SK-N-SH (cell line): ENCODE results near the gene MMS19. TPM values are rescaled to one million over a fixed set of nuclear protein-coding genes. Genes with fewer than 3 reads are reported as not detected.

Experiments used
- CTCF ChIA-PET: fragments of 300-600, 350-600 bp; formaldehyde crosslinking; extraction: SDS; loops from one replicate; lab custom pipeline; 2021; lab: Yijun Ruan, JAX
- POLR2A ChIA-PET: fragments of 350-600 bp; sonication (Branson Sonifier 250); formaldehyde crosslinking; extraction: SDS; loops from one replicate; lab custom pipeline; 2020; ENCODE audit warnings: antibody characterized with exemption, inconsistent platforms; lab: Yijun Ruan, JAX
- DNase-seq: peaks from one replicate; pipeline ENCODE4 v3.0.0; 2012
- H2AFZ ChIP-seq: fragments of 200-600 bp; sonication (generic); 2 replicates; pipeline ENCODE4 v1.8.1; 2016; ENCODE audit warnings: antibody characterized with exemption, mild to moderate bottlenecking, low read depth
- H3F3A ChIP-seq: fragments of 200-600 bp; sonication (generic); replicated peaks from 2 replicates; pipeline ENCODE3; 2016; ENCODE audit warnings: antibody characterized with exemption, mild to moderate bottlenecking; ENCODE audit not compliant: insufficient read depth
- H3K27ac ChIP-seq, 2 experiments: fragments of 200-500 bp in 1 of 2; fragments of 200-600 bp in 1 of 2; sonication (Bioruptor generic) in 1 of 2; sonication (generic), shearing (Covaris generic) in 1 of 2; 2 replicates each; pipeline versions ENCODE4 v1.5.1 to v1.6.1; 2014 to 2016; ENCODE audit warnings: low read depth in 2 of 2, inconsistent platforms in 1 of 2, low read length in 1 of 2, mild to moderate bottlenecking in 1 of 2, mixed read lengths in 1 of 2
- H3K27me3 ChIP-seq: fragments of 200-600 bp; sonication (generic), shearing (Covaris generic); 2 replicates; pipeline ENCODE4 v1.6.1; 2016; ENCODE audit warnings: mixed run types; ENCODE audit not compliant: insufficient read depth
- H3K36me3 ChIP-seq, 2 experiments: fragments of 200-500 bp in 1 of 2; fragments of 200-600 bp in 1 of 2; sonication (Bioruptor generic) in 1 of 2; sonication (generic) in 1 of 2; replicated peaks in 1 of 2; 2 replicates each; pipeline versions ENCODE3 to v1.5.1; 2014 to 2016; ENCODE audit warnings: low read length in 1 of 2, mild to moderate bottlenecking in 1 of 2; ENCODE audit not compliant: insufficient read depth in 2 of 2, control insufficient read depth in 1 of 2
- H3K4me1 ChIP-seq, 2 experiments: fragments of 200-500 bp in 1 of 2; fragments of 200-600 bp in 1 of 2; sonication (Bioruptor generic) in 1 of 2; sonication (generic), shearing (Covaris generic) in 1 of 2; 2 replicates each; pipeline versions ENCODE4 v1.5.1 to v1.6.1; 2014 to 2016; ENCODE audit warnings: low read depth in 1 of 2, low read length in 1 of 2, mixed run types in 1 of 2; ENCODE audit not compliant: insufficient read depth in 2 of 2, control insufficient read depth in 1 of 2
- H3K4me2 ChIP-seq: fragments of 200-600 bp; sonication (generic), shearing (Covaris generic); 2 replicates; pipeline ENCODE4 v1.6.1; 2017; ENCODE audit warnings: mixed run types
- H3K4me3 ChIP-seq, 2 experiments: fragments of 200-500 bp in 1 of 2; fragments of 200-600 bp in 1 of 2; sonication (Bioruptor generic) in 1 of 2; sonication (generic), shearing (Covaris generic) in 1 of 2; 2 replicates each; pipeline versions ENCODE4 v1.5.1 to v1.8.1; 2014 to 2016; ENCODE audit warnings: low read depth in 2 of 2, inconsistent platforms in 1 of 2, low read length in 1 of 2, mild to moderate bottlenecking in 1 of 2, mixed read lengths in 1 of 2, moderate library complexity in 1 of 2
- H3K79me2 ChIP-seq: fragments of 200-600 bp; sonication (generic); 2 replicates; pipeline ENCODE4 v1.8.1; 2017; ENCODE audit warnings: mild to moderate bottlenecking; ENCODE audit not compliant: insufficient read depth
- H3K9ac ChIP-seq: fragments of 200-600 bp; sonication (generic); 2 replicates; pipeline ENCODE4 v1.6.1; 2017; ENCODE audit warnings: mixed run types
- H3K9me2 ChIP-seq: fragments of 200-600 bp; sonication (generic); 2 replicates; pipeline ENCODE4 v1.6.1; 2017; ENCODE audit warnings: mixed run types
- H3K9me3 ChIP-seq: fragments of 200-600 bp; sonication (generic); 2 replicates; pipeline ENCODE4 v1.6.1; 2017; ENCODE audit warnings: mixed run types, mild to moderate bottlenecking, moderate library complexity
- H4K20me1 ChIP-seq: fragments of 200-600 bp; sonication (generic); 2 replicates; pipeline ENCODE4 v1.6.1; 2017; ENCODE audit warnings: mild to moderate bottlenecking, mixed run types; ENCODE audit not compliant: insufficient read depth
- EZH2phosphoT487 ChIP-seq: fragments of 200-600 bp; sonication (generic); IDR thresholded peaks from 2 replicates; pipeline ENCODE4 v1.6.1; 2017; ENCODE audit warnings: low read depth, mixed run types, mild to moderate bottlenecking, antibody characterized with exemption, moderate library complexity, borderline replicate concordance
- FOXJ3 ChIP-seq: sonication (generic); formaldehyde crosslinking; IDR thresholded peaks from 2 replicates; pipeline ENCODE4 v1.5.1; 2020; ENCODE audit warnings: mild to moderate bottlenecking, missing genetic modification reagents
- MXI1 ChIP-seq: IDR thresholded peaks from 2 replicates; pipeline ENCODE4 v1.6.1; 2012; ENCODE audit warnings: mild to moderate bottlenecking, low read depth, low read length, improper control_type of control experiment
- NFIC ChIP-seq: IDR thresholded peaks from 2 replicates; pipeline ENCODE4 v1.4.0; 2012; ENCODE audit warnings: borderline replicate concordance
- NRF1 ChIP-seq: IDR thresholded peaks from 2 replicates; pipeline ENCODE4 v1.6.1; 2012; ENCODE audit warnings: low read depth, mild to moderate bottlenecking, low read length
- PBX3 ChIP-seq: IDR thresholded peaks from 2 replicates; pipeline ENCODE4; 2012
- POLR2AphosphoS5 ChIP-seq: IDR thresholded peaks from 2 replicates; pipeline ENCODE4 v1.6.1; 2012; ENCODE audit warnings: low read depth, low read length
- REST ChIP-seq: IDR thresholded peaks from 2 replicates; pipeline ENCODE4 v1.6.1; 2012; ENCODE audit warnings: mild to moderate bottlenecking, low read depth, low read length, moderate library complexity
- RFX5 ChIP-seq: IDR thresholded peaks from 2 replicates; pipeline ENCODE4 v1.6.1; 2012; ENCODE audit warnings: mild to moderate bottlenecking, improper control_type of control experiment, low read length
- SMC3 ChIP-seq: IDR thresholded peaks from 2 replicates; pipeline ENCODE4 v1.6.1; 2012; ENCODE audit warnings: low read depth, low read length, improper control_type of control experiment
- TCF12 ChIP-seq: IDR thresholded peaks from 2 replicates; pipeline ENCODE4 v1.4.0; 2012
- TEAD4 ChIP-seq: IDR thresholded peaks from 2 replicates; pipeline ENCODE4 v1.4.0; 2012; ENCODE audit warnings: mild to moderate bottlenecking, borderline replicate concordance; ENCODE audit not compliant: insufficient read depth
- YY1 ChIP-seq: IDR thresholded peaks from 2 replicates; pipeline ENCODE4 v1.4.0; 2012; ENCODE audit warnings: low read depth, mild to moderate bottlenecking
- WGBS: methylation state at CpG from one replicate; pipeline ENCODE4 v1.1.6; 2017; ENCODE audit warnings: low lambda C conversion rate; 5-methylcytosine and 5-hydroxymethylcytosine counted together
- polyA plus RNA-seq, 3 experiments: library from polyadenylated mRNA; depleted of rRNA; stranded (reverse); fragments of >200 nt; gene quantifications; 2 replicates each; pipeline ENCODE4 v1.2.3, GENCODE V29; 2012
- TF ChIP-seq, protein P1 (sequence below): fragments of 200-600 bp; sonication (generic); IDR thresholded peaks from 2 replicates; pipeline ENCODE4 v1.6.1; 2017; ENCODE audit warnings: antibody characterized with exemption, mild to moderate bottlenecking, moderate library complexity
- TF ChIP-seq, protein P2 (sequence below): fragments of 150-350 bp; IDR thresholded peaks from 2 replicates; pipeline ENCODE4 v1.6.1; 2017; ENCODE audit warnings: antibody characterized with exemption, low read length, low read depth, borderline replicate concordance

Gene MMS19
- polyA plus RNA-seq, 1 of the 3 experiments (the other 2 are of a cell fraction), result 56.9 TPM

- POLR2A ChIA-PET, result interaction anchor here (0.6 kb wide), 1 partner anchor 12 kb away, joined by 3 read pairs; no protein-coding TSS in a partner anchor
- CTCF ChIA-PET, result interaction anchor here (1.7 to 8.7 kb wide), 4 partner anchors 9 to 106 kb away, joined by 7 to 132 read pairs (median 9); partner anchors contain the start of gene ANKRD2
Measured at GRCh38 chr10:97465982-97466381, 32.2 kb downstream of the MMS19 start.

DNA sequence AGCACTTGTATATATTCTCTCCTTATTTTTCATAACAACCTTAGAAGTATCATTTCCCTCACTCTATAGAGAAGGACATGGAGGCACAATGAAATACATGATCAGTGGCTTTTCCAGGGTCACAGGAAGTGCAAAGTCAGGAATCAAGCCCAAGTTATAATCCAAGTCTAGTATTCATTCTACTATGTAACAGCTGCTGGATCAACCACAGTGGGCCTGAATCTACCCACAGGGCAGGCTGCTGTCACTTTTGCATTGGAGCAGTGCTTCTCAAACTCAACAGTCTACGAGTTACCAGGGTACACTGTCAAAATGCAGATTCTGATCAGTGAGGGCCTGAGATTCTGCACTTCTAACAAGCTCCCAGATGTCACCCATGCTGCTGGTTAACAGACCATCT, 34.0 kb downstream of the MMS19 start:
- no peak overlapping the region for H3K4me2 ChIP-seq
- DNase-seq, result no peak
- peaks cover 67% of the 10 kb centered on the region in 2 experiments for H3K36me3 ChIP-seq
- peak overlapping the region; percentile 32 to 43 for H3K27ac ChIP-seq
- no peaks in the 10 kb centered on the region for H3K9me2 ChIP-seq
- WGBS, result 73% methylated on average over 1 of the region's 1 CpG
- H3K4me3 ChIP-seq, result no peak overlapping the region
- ChIA-PET CTCF (interaction anchor here (0.8 to 8.7 kb wide), 21 partner anchors 8 to 237 kb away, joined by 3 to 132 read pairs (median 4); partner anchors contain the start of genes ANKRD2 and RRP12), POLR2A (interaction anchor here (1.1 kb wide), 1 partner anchor 89 kb away, joined by 4 read pairs; no protein-coding TSS in a partner anchor)
- 0 out of 2 replicates have a peak, but pooled peaks cover 7% of the 10 kb centered on the region for H4K20me1 ChIP-seq
- H3K9ac ChIP-seq, result no peak overlapping the region
- no peaks in the 10 kb centered on the region for H3K9me3 ChIP-seq
- no peaks in the 10 kb centered on the region for H3K79me2 ChIP-seq
- H3F3A ChIP-seq, result peaks cover 27% of the 10 kb centered on the region
- H3K27me3 ChIP-seq, result no peaks in the 10 kb centered on the region
- H2AFZ ChIP-seq, result no peak overlapping the region
- H3K4me1 ChIP-seq, result peaks cover 0 to 4% of the 10 kb centered on the region in 2 experiments; a peak in 2 of 4 replicates
- TF ChIP-seq TCF12, result no peak
- no peak for TF ChIP-seq TEAD4
- no peak for TF ChIP-seq YY1
- TF ChIP-seq NFIC, result no peak
- no peak for TF ChIP-seq RFX5
- TF ChIP-seq SMC3, result no peak
- no peak for TF ChIP-seq FOXJ3 (CRISPR knock-in tag)
- TF ChIP-seq, protein P1, sequence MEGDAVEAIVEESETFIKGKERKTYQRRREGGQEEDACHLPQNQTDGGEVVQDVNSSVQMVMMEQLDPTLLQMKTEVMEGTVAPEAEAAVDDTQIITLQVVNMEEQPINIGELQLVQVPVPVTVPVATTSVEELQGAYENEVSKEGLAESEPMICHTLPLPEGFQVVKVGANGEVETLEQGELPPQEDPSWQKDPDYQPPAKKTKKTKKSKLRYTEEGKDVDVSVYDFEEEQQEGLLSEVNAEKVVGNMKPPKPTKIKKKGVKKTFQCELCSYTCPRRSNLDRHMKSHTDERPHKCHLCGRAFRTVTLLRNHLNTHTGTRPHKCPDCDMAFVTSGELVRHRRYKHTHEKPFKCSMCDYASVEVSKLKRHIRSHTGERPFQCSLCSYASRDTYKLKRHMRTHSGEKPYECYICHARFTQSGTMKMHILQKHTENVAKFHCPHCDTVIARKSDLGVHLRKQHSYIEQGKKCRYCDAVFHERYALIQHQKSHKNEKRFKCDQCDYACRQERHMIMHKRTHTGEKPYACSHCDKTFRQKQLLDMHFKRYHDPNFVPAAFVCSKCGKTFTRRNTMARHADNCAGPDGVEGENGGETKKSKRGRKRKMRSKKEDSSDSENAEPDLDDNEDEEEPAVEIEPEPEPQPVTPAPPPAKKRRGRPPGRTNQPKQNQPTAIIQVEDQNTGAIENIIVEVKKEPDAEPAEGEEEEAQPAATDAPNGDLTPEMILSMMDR, result no peak
- TF ChIP-seq MXI1, result no peak
- no peak for TF ChIP-seq NRF1
- no peak for TF ChIP-seq REST
- TF ChIP-seq, protein P2, sequence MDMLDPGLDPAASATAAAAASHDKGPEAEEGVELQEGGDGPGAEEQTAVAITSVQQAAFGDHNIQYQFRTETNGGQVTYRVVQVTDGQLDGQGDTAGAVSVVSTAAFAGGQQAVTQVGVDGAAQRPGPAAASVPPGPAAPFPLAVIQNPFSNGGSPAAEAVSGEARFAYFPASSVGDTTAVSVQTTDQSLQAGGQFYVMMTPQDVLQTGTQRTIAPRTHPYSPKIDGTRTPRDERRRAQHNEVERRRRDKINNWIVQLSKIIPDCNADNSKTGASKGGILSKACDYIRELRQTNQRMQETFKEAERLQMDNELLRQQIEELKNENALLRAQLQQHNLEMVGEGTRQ, result no peak

More at GRCh38 chr10:97465982-97466381, 32.2 kb downstream of the MMS19 start:
- Histone ChIP-seq H4K20me1 (0 out of 2 replicates have a peak, but pooled peaks cover 7% of the 10 kb centered on the region), H3F3A (peaks cover 27% of the 10 kb centered on the region), H2AFZ (no peak overlapping the region), H3K9me3 (no peaks in the 10 kb centered on the region), H3K9me2 (no peaks in the 10 kb centered on the region), H3K4me2 (no peak overlapping the region), H3K9ac (no peak overlapping the region), H3K4me3 (no peak overlapping the region), H3K27me3 (no peaks in the 10 kb centered on the region), H3K79me2 (no peaks in the 10 kb centered on the region), H3K36me3 (peaks cover 63 to 69% of the 10 kb centered on the region in 2 experiments), H3K4me1 (peaks cover 0 to 4% of the 10 kb centered on the region in 2 experiments; a peak in 2 of 4 replicates), H3K27ac (0 out of 4 replicates have a peak overlapping the region, but pooled peaks of 1 of the 2 experiments have one; percentile 19)
- WGBS, result 96% methylated on average over 4 of the region's 7 CpGs
- no peak for TF ChIP-seq POLR2AphosphoS5
- no peak for TF ChIP-seq EZH2phosphoT487
- TF ChIP-seq, protein P2, result no peak
- no peak for TF ChIP-seq PBX3
- no peak for DNase-seq
